Chondrocyte (in vitro differentiated cells): ENCODE results near the gene ADCYAP1R1. TPM values are rescaled to one million over a fixed set of nuclear protein-coding genes. Genes with fewer than 3 reads are reported as not detected.

Experiments
- DNase-seq: peaks from one replicate; pipeline ENCODE4 v3.0.0; 2021; ENCODE audit warnings: mixed read lengths, low spot score
- H3K27ac Mint-ChIP-seq: one replicate; pipeline ENCODE4 v1.8.0; 2021; ENCODE audit warnings: mild to moderate bottlenecking, moderate library complexity, mixed read lengths; ENCODE audit not compliant: unreplicated experiment
- H3K27me3 Mint-ChIP-seq: 2 replicates; pipeline ENCODE4 v1.8.0; 2021; ENCODE audit warnings: low read depth, mixed read lengths
- H3K36me3 Mint-ChIP-seq: 2 replicates; pipeline ENCODE4 v1.8.0; 2021; ENCODE audit warnings: low read depth, mixed read lengths
- H3K4me1 Mint-ChIP-seq: 2 replicates; pipeline ENCODE4 v1.8.0; 2021; ENCODE audit warnings: low read depth, mild to moderate bottlenecking, mixed read lengths
- H3K4me3 Mint-ChIP-seq: one replicate; pipeline ENCODE4 v1.8.0; 2021; ENCODE audit warnings: mild to moderate bottlenecking, moderate library complexity, mixed read lengths; ENCODE audit not compliant: unreplicated experiment
- H3K9me3 Mint-ChIP-seq: 2 replicates; pipeline ENCODE4 v1.8.0; 2021; ENCODE audit warnings: low read depth, mixed read lengths
- CTCF ChIP-seq: fragments of 200-600 bp; sonication (generic); IDR thresholded peaks from 2 replicates; pipeline ENCODE4 v1.5.0; 2021; ENCODE audit warnings: antibody characterized with exemption, mild to moderate bottlenecking, moderate library complexity
- total RNA-seq: library from RNA; stranded (reverse); gene quantifications from 3 replicates; pipeline ENCODE4 v1.2.1, GENCODE V29; 2021

Gene ADCYAP1R1
- total RNA-seq, 1 donor from 2014 or later = not detected

DNA sequence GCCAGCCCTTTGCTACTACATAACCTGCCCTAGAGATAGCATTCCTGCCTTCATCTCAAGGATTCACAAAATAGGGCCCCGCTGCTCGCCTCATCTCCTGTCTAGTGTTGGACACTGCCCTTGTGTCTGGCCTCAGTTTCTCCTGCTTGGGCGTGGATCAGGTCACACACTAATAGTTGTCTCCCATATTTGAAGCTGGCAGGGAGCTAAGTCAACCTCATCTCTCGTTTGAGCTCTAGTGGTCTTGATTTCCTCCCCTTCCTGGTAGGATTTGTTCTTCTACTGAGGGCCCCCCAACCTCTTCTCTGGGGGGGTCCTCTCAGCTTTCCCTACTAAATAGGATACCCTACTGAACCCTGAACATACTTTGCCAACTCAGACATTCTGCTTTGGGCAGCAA lies 42.2 kb downstream of the ADCYAP1R1 start:
- no peak overlapping the region for H3K27ac Mint-ChIP-seq
- TF ChIP-seq CTCF = no peak
- no peaks in the 10 kb centered on the region for H3K36me3 Mint-ChIP-seq
- no peaks in the 10 kb centered on the region for H3K9me3 Mint-ChIP-seq
- no peak for DNase-seq
- H3K4me1 Mint-ChIP-seq = no peaks in the 10 kb centered on the region
- H3K27me3 Mint-ChIP-seq = peaks cover 52% of the 10 kb centered on the region
- H3K4me3 Mint-ChIP-seq = no peak overlapping the region

DNA sequence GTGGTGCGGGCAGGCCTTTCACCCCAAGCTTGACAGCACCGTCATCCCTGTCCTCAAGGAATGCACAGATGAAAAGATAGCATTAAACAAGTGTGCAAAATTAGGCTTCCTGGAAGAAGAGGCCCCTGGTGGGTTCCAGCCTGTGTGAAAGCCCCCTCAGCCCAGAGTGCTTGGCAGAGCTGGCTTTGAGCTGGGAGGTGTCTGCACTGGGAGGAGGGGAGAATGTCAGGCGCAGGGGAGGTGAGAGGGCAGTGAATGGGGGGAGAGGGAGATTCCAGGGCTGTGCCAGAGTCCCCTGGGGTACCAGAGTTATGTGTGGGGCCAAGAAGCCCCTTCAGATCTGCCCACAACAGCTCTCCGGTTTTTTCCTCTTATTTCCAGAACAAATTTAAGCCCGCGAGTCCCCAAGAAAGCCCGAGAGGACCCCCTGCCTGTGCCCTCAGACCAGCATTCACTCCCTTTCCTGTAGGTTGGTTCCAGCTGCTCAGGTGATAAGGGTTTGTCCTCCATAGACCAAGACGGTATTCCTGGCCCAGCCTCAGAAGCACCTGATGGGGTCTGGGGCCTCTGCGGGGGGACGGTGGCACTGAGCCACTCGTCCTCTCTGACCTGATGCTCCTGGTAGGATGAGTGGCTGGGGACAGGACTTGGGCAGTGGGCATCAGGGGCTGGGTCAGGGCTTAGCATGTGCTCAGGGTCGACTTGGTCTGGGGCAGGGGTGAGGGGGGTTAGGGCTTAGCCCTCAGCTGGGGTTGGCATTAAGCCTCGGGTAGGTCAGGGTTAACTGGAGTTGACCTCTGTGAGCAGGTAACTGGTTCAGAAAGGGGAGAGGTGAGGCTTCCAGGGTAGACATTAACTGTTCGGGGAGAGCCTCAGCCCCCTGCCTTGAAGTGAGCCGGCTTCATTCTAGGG lies 43.4 kb downstream of the ADCYAP1R1 start:
- H3K4me1 Mint-ChIP-seq = no peaks in the 10 kb centered on the region
- peaks cover 57% of the 10 kb centered on the region for H3K27me3 Mint-ChIP-seq
- no peaks in the 10 kb centered on the region for H3K36me3 Mint-ChIP-seq
- TF ChIP-seq CTCF = no peak
- no peak overlapping the region for H3K4me3 Mint-ChIP-seq
- no peak for DNase-seq
- no peaks in the 10 kb centered on the region for H3K9me3 Mint-ChIP-seq
- no peak overlapping the region for H3K27ac Mint-ChIP-seq

- peaks cover 53% of the 10 kb centered on the region for H3K27me3 Mint-ChIP-seq
- no peak for DNase-seq
- no peak for TF ChIP-seq CTCF
- H3K4me1 Mint-ChIP-seq = no peaks in the 10 kb centered on the region
- H3K9me3 Mint-ChIP-seq = no peaks in the 10 kb centered on the region
- H3K27ac Mint-ChIP-seq = no peak overlapping the region
- H3K4me3 Mint-ChIP-seq = no peak overlapping the region
- H3K36me3 Mint-ChIP-seq = no peaks in the 10 kb centered on the region
Observed at GRCh38 chr7:31096198-31096876, 44.2 kb downstream of the ADCYAP1R1 start.

- Mint-ChIP-seq H3K9me3 (no peaks in the 10 kb centered on the region), H3K36me3 (no peaks in the 10 kb centered on the region), H3K4me1 (no peaks in the 10 kb centered on the region), H3K4me3 (no peak overlapping the region), H3K27ac (no peak overlapping the region), H3K27me3 (peaks cover 53% of the 10 kb centered on the region)
- TF ChIP-seq CTCF = no peak
- DNase-seq = no peak
Observed at GRCh38 chr7:31096877-31097258, 44.8 kb downstream of the ADCYAP1R1 start.

GRCh38 chr7:31098642-31099360 lies 46.7 kb downstream of the ADCYAP1R1 start:
- Mint-ChIP-seq H3K9me3 (no peaks in the 10 kb centered on the region), H3K27ac (no peak overlapping the region), H3K4me1 (no peaks in the 10 kb centered on the region), H3K4me3 (no peak overlapping the region), H3K27me3 (peaks cover 60% of the 10 kb centered on the region), H3K36me3 (no peaks in the 10 kb centered on the region)
- TF ChIP-seq CTCF = no peak
- DNase-seq = no peak
